Stimulated activated CD8-positive, alpha-beta memory T cell treated with anti-CD3 and anti-CD28 coated beads, Interleukin-4, amount 100 ng/mL, for 48 hours (primary cell): ENCODE data around the gene SIK3.
"Not testable (repeated sequence)": the region's sequence is repeated elsewhere in the genome, so short reads cannot be mapped to it uniquely, and the experiment has no call there.

Source experiments
- DNase-seq: peaks from one replicate; pipeline ENCODE4 v3.0.0-alpha.2; 2020

The SIK3 gene

DNA sequence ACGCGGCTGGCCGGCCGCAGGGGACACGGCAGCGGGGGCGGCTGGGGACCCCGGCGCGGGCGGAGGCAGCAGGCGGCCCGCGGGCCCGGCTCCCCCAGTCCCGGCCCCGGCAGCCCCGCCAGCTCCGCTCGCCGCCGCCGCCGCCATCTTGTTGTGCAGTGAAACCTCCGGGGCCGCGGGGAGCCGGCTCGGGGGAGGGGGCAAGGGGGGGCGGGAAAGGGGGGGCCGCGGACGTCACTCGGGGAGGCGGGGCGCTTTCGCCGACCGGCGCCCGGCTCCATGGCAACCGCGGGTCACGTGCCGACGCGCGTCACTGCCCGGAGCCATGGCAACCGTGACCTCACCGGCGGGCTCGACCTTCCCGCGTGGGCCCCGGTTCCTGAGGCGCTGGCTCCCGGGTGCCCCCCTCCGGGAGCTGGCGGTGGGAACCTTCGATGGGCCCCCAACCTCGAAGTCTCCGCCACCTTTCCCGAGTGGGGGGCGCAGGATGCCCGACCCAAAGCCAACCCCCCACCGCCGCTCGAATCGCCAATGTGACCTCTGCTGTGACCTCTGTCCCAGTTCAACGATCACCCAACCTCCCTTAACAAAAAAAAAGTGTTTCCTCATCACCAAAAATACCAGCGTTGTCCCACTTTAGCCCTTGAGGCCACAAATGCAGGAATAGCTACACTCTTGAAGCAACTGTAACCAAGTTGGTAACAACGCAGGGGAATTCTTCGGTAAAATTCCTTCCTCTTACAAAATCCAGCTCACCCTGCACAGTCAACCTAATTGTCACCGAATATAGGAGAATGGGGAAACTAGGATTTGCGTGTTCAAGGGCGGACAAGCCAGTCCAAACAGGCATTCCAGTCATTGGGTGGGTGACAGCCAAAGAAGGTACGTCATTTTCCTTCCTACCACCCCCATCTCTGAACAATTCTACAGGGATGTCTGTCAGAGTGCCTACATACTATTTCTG lies at the start of gene SIK3:
TSS of gene SIK3 (minus strand) at position 160 of the 964 bp plus-strand sequence. CDS start at position 147, 13 bp downstream.
- peak; percentile 94 for DNase-seq

DNA sequence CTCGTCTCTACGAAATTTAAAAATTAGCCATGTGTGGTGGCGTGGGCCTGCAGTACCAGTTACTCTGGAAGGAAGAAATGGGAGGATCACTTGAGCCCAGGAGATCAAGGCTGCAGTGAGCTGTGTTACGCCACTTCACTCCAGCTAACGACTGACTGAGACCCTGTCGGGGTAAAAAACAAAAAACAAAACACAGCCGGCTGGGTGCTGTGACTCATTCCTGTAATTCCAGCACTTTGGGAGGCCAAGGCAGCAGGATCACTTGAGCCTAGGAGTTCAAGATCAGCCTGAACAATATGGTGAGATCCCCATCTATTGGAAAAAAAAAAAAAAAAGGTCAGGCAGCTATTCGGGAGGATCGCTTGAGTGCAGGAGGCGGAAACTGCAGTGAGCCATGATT lies 48.3 kb upstream of the SIK3 start:
- no peak for DNase-seq

DNA sequence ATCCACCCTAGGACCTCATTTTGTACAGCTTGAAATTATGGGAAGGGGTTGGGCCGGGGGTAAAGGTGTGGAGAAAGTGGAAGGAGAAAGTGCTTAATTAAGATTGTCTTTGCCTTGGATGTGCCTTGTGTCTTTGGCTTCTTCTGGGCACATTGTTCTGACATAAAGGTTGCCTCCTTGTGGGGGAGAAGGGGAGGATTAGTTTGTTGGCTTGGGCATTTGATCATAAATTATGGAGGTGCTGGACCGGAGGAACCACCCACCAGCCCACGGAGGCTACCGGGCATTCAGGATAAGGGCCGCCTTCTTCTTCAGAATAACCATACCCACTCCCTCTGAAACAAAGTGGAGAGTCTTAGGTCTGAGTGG lies 47.1 kb upstream of the SIK3 start:
- no peak for DNase-seq

DNA sequence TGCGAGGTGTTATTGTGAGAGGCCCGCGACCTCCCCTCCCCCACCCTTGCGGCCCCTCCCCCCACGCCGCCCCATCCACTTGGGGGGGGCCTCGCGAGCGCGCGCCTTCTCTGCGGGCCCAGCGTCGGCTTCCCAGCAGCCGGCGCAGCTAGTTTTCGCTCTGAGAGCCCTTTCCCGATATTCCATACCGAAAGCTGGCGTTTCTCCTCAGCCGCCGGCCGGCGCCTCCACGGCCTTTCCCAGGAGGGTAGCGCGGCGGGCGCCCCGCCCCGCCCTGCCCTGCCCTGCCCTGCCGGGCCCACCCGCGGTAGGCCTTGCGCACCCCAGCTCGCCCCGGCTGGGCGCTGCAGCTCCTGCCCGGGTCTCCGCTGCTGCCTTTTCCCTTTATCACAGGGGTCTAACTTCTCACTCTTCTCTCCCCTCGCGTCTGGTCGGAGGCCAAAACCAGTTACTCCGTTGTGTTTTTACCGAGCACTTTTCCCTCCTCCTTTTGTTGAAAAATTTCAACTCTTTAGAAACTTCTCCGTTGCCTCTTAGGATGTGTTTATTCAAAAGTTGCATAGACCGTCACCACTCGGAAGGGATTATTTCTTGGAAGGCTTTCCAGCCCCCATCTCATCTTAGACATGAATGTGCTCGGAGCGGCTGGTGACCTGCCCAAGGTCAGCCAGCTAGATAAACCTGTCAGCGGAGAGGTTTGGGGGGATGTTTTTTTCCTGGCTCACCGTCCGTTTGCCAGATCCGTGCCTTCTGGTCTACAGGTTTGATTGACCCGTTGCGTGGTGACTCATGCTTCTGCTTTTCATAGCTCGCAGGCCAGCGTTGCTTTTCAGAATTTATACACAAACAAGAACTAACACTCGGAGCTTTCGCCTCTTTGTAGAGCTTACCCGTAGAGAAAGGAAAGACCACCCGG lies 46.5 kb upstream of the SIK3 start:
- peak; percentile 55 for DNase-seq

DNA sequence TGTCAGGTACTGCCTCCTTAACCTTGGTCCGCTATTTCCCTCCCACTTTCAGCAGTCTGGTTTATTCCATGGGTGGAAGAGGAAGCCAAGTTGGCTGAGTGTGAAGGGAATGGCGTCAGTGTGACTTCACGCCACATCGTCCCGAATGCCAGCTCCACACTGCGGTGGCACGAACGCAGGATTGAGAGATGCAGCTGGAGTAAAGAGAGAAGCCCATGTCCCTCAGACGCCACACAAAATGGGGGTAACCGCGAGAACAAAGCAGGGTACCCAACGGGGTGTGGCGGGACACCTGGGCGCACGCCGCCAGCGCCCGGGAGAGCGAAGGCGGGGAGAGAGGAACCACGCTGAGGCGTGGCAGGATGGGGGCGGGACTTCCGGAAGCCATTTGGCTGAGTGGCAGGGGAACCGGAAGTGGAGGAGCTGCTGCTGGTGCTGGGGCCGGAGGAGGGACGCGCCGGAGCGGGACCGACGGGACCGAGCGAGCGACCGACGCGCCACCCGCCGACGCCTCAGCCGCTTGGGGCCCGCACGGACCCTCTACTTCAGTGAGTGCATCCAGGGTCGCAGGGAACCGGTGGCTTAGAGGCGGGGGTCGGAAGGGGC lies 45.7 kb upstream of the SIK3 start, which contains the start of gene PAFAH1B2:
TSS of gene PAFAH1B2 (plus strand) at position 417 of the 606 bp plus-strand sequence. CDS start 8,161 bp downstream, outside the sequence.
- peak; percentile 98 for DNase-seq

DNA sequence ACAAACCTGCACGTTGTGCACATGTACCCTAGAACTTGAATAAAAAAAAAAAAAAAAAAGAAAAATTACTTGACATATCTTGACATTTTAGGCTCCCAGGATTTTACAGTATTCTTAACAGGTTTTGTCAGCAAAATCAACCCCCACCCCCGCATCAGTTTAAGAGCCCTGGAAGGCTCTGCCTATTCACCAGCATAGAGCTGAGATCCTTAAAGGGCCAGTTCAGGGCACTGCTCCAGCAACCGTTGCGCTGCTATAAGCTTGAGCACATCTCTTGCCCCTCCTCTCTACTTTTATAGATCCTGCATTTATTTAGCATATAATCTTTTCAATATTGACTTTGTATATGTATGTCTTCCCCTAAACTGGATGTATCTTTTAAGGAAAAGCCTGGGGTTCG lies 45.2 kb upstream of the SIK3 start:
- peak; percentile 47 for DNase-seq

DNA sequence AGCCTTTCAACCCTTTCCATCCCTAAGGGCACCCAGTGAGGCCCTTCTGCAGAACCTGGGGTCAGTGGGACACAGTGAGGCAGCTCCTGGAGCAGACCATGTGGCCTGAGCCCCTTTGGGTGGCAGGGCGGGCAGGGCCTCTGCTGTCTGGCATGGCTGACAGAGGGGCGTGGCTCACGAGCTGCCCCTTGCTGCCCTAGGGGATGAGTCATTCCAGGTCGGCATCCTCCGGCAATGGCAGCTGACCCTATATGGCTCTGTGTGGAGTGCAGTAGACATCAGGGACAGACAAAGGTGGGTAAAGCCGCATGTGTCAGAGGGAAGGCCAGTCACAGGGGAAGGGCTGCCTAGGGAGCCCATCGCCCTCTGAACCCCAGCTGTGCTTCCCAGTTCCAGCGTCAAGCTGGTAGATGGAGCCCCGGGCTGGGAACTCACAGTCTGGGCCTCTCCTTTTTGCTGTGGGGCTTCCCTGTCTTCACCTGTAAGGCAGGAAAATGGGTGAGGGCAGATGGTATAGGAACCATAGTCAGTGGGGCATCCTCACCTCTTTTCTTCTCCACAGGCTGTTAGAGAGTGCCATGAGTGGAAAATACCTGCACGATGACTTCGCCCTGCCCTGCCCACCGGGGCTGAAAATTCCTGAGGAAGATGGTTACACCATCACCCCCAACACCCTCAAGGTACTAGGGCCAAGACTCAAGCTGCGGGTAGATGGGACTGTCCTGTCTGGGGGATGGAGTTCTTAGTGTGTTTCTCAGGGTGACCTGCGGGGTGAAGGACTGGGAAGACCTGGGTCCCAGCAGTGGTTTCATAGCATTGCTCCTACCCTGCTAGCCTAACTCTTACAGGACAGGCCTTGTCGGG lies 39.2 kb upstream of the SIK3 start:
- not testable (repeated sequence) for DNase-seq

DNA sequence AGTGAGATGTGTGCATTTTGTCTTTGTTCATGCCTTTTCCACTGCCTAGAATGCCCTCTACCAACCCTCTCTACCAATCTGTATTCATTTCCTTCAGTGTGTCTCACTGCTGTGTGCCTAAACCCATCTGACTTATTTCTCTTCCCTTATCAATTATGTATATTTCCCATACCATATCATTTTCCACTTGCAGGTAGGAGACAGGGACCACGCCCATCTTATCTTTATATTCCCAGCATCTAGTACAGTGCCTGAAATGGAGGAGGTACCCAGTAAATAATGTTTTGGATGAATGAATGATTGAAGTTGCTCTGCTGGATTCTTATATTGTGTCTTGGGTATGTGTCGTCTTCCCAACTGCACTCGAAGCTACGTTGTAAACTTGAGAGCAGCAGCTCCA lies 36.8 kb upstream of the SIK3 start:
- DNase-seq, result not testable (repeated sequence)

DNA sequence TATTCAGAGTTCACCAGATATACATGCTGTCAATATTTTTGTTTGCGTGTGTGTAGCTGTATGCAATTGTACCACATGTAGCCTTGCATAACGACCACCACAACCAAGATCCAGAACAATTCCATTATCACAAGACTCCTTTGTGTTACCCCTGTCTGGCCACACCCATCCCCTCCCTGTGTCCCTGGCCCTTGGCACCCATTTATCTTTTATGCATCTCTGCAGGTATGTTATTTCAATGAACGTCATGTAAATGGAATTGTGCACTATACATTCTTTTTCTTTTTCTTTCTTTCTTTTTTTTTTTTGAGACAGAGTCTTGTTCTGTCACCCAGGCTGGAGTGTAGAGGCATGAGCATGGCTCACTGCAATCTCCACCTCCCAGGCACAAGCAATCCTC lies 36.2 kb upstream of the SIK3 start:
- no peak for DNase-seq

DNA sequence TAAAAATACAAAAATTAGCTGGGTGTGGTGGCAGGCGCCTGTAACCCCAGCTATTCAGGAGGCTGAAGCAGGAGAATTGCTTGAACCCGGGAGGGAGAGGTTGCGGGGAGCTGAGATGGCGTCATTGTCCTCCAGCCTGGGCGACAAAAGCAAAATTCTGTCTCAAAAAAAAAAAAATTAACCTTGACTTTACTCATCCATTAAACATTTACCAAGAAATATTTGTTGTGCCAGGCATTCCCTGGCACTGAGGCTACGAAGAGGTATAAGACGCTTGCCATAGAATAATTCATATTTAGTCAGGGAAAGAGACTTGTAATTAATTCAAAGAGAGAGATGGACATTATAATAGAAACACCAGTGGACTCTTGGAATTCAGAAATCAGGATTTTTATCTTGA lies 32.7 kb upstream of the SIK3 start:
- DNase-seq, result no peak

DNA sequence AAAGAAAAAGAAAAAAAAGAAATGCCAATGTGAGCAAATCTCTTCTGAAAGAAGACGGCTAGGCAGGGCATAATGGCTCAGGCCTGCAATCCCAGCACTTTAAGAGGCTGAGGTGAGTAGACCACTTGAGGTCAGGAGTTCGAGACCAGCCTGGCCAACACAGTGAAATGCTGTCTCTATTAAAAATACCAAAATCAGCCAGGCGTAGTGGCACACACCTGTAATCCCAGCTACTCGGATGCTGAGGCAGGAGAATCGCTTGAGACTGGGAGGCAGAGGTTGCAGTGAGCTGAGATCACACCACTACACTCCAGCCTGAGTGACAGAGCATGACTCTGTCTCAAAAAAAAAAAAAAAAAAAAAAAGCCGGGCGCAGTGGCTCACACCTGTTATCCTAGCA lies 32.2 kb upstream of the SIK3 start:
- DNase-seq, result not testable (repeated sequence)

DNA sequence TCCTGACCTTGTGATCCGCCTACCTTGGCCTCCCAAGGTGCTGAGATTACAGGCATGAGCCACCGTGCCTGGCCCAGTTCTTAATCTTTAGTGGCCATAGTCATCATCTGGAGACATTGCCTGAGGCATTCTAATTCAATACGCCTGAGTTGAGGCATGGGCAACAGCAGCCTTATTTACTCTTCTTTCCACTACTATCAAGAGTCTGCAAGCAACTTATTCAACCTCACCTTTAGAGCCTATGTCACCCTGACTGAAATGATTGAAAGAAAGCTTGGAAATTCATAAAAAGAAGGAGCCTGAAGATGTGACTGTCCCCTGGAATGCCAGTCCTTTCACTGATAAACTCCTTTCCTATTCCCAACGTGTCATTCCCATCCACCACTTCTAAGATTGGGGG lies 30.1 kb upstream of the SIK3 start:
- DNase-seq, result no peak

DNA sequence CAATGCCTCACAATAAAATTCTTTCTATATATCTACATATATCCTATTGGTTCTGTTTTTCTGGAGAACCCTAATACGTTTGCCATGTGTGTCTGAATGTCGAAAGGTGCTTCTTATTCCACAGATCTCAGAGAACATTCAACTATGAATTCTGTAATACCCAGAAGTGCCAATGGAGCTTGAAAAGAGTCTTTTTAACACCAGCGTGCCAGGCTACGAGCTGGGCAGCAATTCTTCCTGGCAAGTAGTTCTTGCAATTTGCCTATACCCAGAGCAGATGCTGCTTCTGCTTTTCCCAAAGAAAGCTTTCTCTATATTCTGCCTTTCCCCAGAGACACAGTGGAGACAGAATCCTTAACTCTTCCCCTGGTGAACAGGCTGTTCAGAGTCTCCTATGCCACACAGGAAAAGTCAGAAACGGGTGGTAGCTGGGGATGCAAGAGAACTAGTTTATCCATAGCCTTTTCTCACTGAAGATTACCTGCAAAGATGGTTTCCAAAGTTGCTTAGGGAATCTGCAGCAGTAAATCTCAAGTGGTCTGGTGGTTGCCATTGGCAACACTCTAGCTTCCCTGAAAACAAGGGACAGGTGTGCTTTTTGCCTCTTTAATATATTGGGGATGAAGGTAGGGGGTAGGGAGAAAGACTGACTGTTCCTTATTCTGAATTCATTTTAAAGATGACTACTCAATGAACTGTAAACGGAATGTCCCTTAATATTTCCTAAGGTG lies 29.1 kb upstream of the SIK3 start:
- DNase-seq, result no peak

DNA sequence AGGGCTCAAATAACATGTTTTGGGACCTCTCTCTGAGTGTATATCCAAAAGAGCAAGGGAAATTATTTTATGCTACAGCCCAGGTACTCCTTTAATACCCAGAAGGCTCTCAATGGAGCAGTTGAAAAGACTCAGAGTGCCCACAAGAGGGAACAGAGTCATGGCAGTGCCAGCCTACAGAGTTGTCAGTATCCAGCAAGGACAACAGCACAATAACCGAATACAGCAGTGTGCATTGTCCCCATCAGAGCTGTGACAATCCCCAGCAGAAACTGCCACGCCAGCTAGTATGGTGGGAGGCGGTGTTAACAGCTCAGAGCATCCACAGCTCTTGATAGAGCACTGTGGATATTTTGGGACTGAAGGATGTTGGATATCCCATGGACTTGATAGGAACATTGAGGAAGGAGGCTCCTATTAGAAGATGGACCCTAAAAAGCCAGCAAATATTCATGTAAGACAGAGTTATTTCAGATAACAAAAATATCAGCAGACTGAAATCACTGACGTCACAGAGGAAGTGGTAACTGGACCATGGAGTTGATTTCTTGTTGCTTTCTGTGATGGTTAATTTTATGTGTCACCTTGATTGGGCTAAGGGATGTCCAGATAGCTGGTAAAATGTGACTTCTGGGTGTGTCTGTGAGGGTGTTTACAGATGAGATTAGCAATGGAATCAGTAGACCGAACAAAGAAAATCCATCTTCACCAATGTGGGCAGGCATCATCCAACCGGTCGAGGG lies 28.2 kb upstream of the SIK3 start:
- DNase-seq, result no peak

DNA sequence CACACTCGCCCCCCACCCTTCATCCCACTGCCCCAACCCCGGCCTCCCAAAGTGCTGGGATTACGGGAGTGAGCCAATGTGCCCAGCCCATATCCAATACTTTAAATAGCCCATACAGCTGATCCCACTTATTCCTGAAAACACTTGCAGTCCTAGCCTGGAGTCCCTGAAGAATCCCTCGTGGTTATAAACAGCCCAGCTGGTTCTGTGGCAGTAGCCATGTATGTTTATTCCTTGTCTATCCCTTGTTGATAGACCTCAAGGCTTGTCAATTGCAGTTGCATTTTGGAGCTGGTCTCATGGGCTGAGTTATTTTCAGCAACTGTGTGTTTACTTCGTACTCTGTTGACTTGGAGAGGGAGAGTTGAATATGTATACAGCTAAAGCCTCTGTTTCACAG lies 24.3 kb upstream of the SIK3 start:
- no peak for DNase-seq

DNA sequence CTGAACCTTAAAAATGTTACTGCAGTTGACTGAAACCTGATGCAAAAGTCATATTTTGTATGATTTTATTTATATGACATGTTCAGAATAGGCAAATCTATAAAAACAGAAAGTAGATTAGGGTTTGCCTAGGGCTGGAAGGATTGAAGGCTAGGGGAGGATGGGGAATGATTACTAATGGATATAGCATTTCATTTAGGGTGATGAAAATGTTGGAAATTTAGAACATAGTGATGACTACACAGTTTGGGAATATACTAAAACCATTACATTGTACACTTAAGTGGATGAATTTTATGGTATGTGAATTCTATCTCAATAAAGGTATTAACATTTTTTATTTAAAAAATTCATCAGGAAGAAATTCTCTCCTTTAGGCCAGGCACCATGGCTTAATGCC lies 22.9 kb upstream of the SIK3 start:
- DNase-seq, result no peak

DNA sequence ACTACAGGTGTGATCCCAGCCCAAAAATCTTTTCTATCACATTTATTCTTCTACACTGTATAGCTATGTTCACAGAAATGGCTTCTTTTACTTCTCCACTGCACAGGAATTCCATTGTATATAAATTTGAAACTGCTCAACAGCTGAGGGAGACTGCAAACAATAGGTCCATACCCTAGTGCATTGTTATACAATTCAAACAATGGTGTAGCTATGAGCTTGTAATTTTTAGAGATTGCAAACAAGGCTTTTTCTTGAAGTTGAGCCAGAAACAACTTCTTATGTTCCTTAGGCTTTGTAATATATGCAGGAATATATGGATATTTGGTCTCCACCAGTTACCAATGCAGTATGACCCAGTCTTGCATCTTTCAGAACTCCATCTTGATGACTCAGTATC lies 19.5 kb upstream of the SIK3 start:
- no peak for DNase-seq

DNA sequence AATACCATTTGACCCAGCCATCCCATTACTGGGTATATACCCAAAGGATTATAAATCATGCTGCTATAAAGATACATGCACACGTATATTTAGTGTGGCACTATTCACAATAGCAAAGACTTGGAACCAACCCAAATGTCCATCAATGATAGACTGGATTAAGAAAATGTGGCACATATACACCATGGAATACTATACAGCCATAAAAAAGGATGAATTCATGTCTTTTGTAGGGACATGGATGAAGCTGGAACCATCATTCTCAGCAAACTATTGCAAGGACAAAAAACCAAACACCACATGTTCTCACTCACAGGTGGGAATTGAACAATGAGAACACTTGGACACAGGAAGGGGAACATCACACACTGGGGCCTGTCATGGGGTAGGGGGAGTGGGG lies 14.7 kb upstream of the SIK3 start:
- DNase-seq, result not testable (repeated sequence)

DNA sequence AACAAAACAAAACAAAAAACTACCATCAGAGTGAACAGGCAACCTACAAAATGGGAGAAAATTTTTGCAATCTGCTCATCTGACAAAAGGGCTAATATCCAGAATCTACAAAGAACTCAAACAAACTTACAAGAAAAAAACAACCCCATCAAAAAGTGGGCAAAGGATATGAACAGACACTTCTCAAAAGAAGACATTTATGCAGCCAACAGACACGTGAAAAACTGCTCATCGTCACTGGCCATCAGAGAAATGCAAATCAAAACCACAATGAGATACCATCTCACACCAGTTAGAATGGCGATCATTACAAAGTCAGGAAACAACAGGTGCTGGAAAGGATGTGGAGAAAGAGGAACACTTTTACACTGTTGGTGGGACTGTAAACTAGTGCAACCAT lies 14.3 kb upstream of the SIK3 start:
- DNase-seq, result not testable (repeated sequence)

DNA sequence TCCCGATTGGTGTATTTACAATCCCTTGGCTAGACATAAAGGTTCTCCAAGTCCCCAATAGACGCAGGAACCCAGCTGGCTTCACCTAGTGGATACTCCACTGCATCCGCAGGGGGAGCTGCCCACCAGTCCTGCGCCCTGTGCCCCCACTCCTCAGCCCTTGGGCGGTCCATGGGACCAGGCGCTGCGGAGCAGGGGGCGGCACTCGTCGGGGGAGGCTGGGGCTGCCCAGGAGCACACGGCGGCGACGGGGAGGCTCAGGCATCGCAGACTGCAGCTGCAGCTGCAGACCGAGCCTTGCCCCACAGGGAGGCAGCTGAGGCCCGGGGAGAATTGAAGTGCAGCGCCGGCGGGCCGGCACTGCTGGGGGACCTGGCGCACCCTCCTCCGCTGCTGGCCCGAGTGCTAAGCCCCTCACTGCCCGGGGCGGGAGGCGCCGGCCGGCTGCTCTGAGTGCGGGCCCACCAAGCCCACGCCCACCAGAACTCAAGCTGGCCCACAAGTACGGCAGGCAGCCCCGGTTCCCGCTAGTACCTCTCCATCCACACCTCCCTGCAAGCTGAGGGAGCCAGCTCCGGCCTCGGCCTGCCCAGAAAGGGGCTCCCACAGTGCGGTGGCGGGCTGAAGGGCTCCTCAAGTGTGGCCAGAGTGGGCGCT lies 12.2 kb upstream of the SIK3 start:
- DNase-seq, result no peak
